Stimulated activated effector memory CD8-positive, alpha-beta T cell treated with anti-CD3 and anti-CD28 coated beads, Interleukin-12 subunit alpha, Interleukin-12 subunit beta, amount 100 ng/mL, for 72 hours (primary cell): Measurements from ENCODE around the gene GIMAP7.
"Not testable (repeated sequence)": the region's sequence is repeated elsewhere in the genome, so short reads cannot be mapped to it uniquely, and the experiment has no call there.

Experiments
- ATAC-seq: fragments of 150-1000 bp; cut with Tn5 transposase; 2 replicates; pipeline ENCODE4 v1.10.0; 2021
- DNase-seq, 2 donors: peaks; one replicate each; pipeline ENCODE4 v3.0.0; 2021 to 2022; ENCODE audit warnings: low spot score in 2 of 2
- H3K27ac Mint-ChIP-seq: one replicate; pipeline ENCODE4 v1.8.0; 2022; ENCODE audit warnings: mild to moderate bottlenecking, mixed read lengths
- H3K36me3 Mint-ChIP-seq: one replicate; pipeline ENCODE4 v1.8.0; 2022; ENCODE audit warnings: mild to moderate bottlenecking, mixed read lengths
- H3K4me1 Mint-ChIP-seq: one replicate; pipeline ENCODE4 v1.8.0; 2022; ENCODE audit warnings: mixed read lengths
- H3K4me3 Mint-ChIP-seq: one replicate; pipeline ENCODE4 v1.8.0; 2022; ENCODE audit warnings: mild to moderate bottlenecking, mixed read lengths
- H3K9me3 Mint-ChIP-seq: one replicate; pipeline ENCODE4 v1.8.0; 2022; ENCODE audit warnings: mixed read lengths

The GIMAP7 gene

GRCh38 chr7:150489782-150490181 lies 24.9 kb upstream of the GIMAP7 start:
- H3K4me3 Mint-ChIP-seq, result no peak overlapping the region
- H3K4me1 Mint-ChIP-seq, result no peaks in the 10 kb centered on the region
- no peak overlapping the region for H3K27ac Mint-ChIP-seq
- no peaks in the 10 kb centered on the region for H3K9me3 Mint-ChIP-seq
- ATAC-seq (no peak), DNase-seq (no peak)
- no peaks in the 10 kb centered on the region for H3K36me3 Mint-ChIP-seq

- not testable (repeated sequence) for ATAC-seq, H3K4me1 Mint-ChIP-seq, H3K9me3 Mint-ChIP-seq
Observed at GRCh38 chr7:150493442-150493841, 21.2 kb upstream of the GIMAP7 start.

DNA sequence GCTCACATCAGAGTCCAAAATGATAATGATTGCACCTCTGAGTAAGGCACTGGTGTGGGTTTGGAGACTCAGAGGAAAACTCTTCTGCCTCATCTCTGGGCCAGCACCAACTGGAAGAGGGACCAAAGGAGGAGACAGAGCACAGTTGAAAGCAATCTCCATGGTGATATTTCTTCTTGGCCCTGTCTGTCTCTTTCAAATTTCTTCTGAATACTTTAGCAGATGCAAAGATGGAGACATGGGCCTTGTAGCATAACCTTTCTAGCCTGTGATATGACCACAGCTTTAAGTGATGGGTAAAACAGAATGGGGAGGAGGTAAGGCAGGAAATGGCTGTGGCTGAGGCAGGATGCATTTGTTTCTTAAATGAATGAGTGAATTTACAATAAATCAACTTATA lies 12.2 kb upstream of the GIMAP7 start:
- H3K4me1 Mint-ChIP-seq, result peaks cover 49% of the 10 kb centered on the region
- peak overlapping the region; percentile 26 for H3K4me3 Mint-ChIP-seq
- no peaks in the 10 kb centered on the region for H3K36me3 Mint-ChIP-seq
- peak overlapping the region; percentile 82 for H3K27ac Mint-ChIP-seq
- peaks cover 5% of the 10 kb centered on the region for H3K9me3 Mint-ChIP-seq
- DNase-seq, result peak in 1 of 2 donors; percentile 57
- ATAC-seq, result peak; percentile 86

More at GRCh38 chr7:150493442-150493841, 21.2 kb upstream of the GIMAP7 start:
- not testable (repeated sequence) for H3K36me3 Mint-ChIP-seq, H3K27ac Mint-ChIP-seq, DNase-seq, H3K4me3 Mint-ChIP-seq

DNA sequence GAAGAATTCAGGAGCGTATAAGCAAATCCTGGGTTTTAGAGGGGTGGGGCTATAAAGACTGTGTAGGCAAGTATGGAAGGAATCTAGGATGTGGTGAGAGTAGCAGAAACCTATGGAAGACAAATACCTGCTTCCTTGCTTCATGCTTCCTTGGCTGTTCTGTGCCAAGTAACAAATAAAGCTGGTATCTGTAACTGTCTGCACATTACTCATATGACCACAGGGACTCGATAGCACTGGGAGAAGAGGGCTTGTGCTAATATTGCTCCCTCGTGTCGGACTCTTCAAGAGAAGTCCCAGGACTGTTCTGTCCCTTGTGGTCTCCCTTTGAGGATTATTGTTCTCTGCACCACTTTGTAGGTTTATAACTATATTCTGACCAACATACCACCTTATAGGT lies 11.5 kb upstream of the GIMAP7 start:
- no peaks in the 10 kb centered on the region for H3K36me3 Mint-ChIP-seq
- H3K9me3 Mint-ChIP-seq, result peaks cover 5% of the 10 kb centered on the region
- peak overlapping the region; percentile 26 for H3K4me3 Mint-ChIP-seq
- ATAC-seq (no peak), DNase-seq (no peak)
- peaks cover 55% of the 10 kb centered on the region for H3K4me1 Mint-ChIP-seq
- peak overlapping the region; percentile 82 for H3K27ac Mint-ChIP-seq

DNA sequence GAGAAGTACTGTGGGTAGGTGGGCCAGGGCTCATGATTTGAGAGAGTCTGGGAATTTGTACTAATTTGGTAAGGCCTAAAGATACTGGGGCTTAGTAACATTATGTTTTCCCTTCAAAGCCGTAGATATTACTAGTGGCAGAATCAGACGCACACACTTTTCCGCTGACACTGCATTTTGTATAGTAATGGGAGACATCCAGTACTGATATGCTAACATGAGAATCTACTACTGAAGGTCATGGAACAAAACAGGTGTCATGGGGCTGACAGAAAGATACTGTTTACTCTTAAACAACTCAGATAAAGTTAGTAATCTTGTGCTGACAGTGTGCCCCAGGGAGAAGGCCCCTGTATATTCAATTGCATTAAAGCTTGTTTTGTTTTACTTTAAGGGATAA lies 11.1 kb upstream of the GIMAP7 start:
- no peaks in the 10 kb centered on the region for H3K36me3 Mint-ChIP-seq

DNA sequence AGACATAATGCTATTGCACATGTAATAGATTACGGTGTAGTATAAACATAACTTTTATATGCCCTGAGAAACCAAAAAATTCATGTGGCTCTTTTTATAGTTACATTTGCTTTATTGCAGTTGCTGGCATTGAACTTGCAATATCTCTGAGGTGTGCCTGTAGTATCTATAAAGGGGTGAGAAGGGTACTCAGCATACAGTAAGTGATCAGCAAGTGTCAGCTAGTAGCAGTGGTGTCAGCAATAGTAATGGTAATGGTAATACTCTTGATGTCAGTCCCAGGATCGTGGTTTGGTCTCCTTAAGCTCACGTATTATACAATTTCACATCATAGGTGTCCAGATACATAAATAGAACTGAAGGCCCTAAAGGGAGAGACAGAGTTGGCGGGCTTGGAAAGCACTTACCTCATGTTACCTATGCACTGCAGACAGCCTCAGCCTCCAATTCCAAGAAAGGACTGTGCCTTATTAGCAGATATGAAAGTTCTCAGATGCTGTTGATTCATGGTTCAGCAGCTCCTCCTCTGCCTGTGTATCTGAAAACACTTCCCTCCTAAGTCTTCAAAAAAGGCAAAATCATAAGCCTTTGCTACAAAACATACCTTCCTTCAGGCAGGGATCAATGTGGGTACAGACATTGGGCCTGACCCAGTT lies 6.6 kb upstream of the GIMAP7 start:
- DNase-seq, result no peak
- Mint-ChIP-seq H3K36me3 (no peaks in the 10 kb centered on the region), H3K9me3 (peaks cover 3% of the 10 kb centered on the region), H3K4me3 (peak overlapping the region; percentile 32), H3K27ac (peak overlapping the region; percentile 79), H3K4me1 (peaks cover 80% of the 10 kb centered on the region)
- ATAC-seq, result peak; percentile 59

More for the DNA sequence above, 11.1 kb upstream of the GIMAP7 start:
- Mint-ChIP-seq H3K4me1 (peaks cover 59% of the 10 kb centered on the region), H3K9me3 (peaks cover 5% of the 10 kb centered on the region), H3K27ac (peak overlapping the region; percentile 82), H3K4me3 (peak overlapping the region; percentile 26)
- DNase-seq (no peak), ATAC-seq (peak; percentile 58)

GRCh38 chr7:150511048-150511447 lies 3.6 kb upstream of the GIMAP7 start:
- no peak for DNase-seq
- H3K27ac Mint-ChIP-seq, result peak overlapping the region; percentile 75

GRCh38 chr7:150513758-150514157 lies 914 bp upstream of the GIMAP7 start:
- peak overlapping the region; percentile 97 for H3K27ac Mint-ChIP-seq
- peaks cover 60% of the 10 kb centered on the region for H3K4me1 Mint-ChIP-seq
- H3K4me3 Mint-ChIP-seq, result peak overlapping the region; percentile 87
- H3K36me3 Mint-ChIP-seq, result peaks cover 5% of the 10 kb centered on the region
- H3K9me3 Mint-ChIP-seq, result peaks cover 3% of the 10 kb centered on the region
- no peak for DNase-seq
- no peak for ATAC-seq

More at GRCh38 chr7:150511048-150511447, 3.6 kb upstream of the GIMAP7 start:
- Mint-ChIP-seq H3K9me3 (peaks cover 3% of the 10 kb centered on the region), H3K4me1 (peaks cover 74% of the 10 kb centered on the region), H3K36me3 (no peaks in the 10 kb centered on the region), H3K4me3 (peak overlapping the region; percentile 25)
- ATAC-seq, result no peak

- ATAC-seq (peak; percentile 49), DNase-seq (peak in 1 of 2 donors; percentile 62)
- Mint-ChIP-seq H3K9me3 (peaks cover 3% of the 10 kb centered on the region), H3K36me3 (peaks cover 15% of the 10 kb centered on the region), H3K27ac (peak overlapping the region; percentile 97), H3K4me1 (peaks cover 60% of the 10 kb centered on the region), H3K4me3 (peak overlapping the region; percentile 87)
Observed at GRCh38 chr7:150515248-150516147, 826 bp downstream of the GIMAP7 start.

DNA sequence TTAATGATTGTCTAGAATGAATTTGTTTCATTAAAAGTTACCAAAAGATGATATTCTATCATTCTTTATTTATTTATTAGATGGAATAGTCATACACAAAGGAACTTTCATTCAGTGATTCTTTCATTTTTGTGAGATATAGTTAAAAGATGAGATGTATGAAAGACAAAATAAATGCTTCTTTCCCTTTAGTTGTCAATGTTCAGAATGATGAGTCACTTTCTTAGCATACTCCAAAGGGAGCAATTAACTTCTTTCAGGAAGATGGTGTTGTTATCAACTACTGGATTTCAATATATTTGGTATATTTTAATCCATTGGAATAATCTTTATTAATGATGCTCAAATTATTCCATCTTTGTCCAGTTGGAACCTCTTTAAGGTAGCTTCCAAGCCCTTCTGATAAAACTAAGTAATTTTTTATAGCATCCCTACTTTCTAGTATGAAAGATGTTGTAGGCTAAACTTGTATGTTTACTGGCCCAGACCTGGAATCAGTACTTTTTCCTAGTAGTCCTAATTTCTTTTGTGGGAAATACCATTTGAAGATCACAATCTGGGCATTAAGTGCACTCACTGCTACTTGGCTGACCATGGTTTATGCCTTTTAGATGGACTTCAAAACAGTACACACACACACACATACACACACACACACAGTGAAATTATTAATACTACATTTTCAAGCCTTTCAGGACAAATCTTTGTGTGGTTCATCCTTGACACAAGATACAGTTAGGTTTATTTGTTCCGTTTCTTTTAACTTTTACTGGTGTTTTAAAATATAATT lies 2.5 kb downstream of the GIMAP7 start:
- H3K4me3 Mint-ChIP-seq, result peak overlapping the region; percentile 87
- no peak for DNase-seq
- H3K9me3 Mint-ChIP-seq, result no peaks in the 10 kb centered on the region
- H3K36me3 Mint-ChIP-seq, result peaks cover 32% of the 10 kb centered on the region
- peak overlapping the region; percentile 97 for H3K27ac Mint-ChIP-seq
- no peak for ATAC-seq
- H3K4me1 Mint-ChIP-seq, result peaks cover 57% of the 10 kb centered on the region

GRCh38 chr7:150519310-150519709 lies 4.6 kb downstream of the GIMAP7 start:
- H3K4me1 Mint-ChIP-seq, result peaks cover 40% of the 10 kb centered on the region
- no peak for ATAC-seq
- peak overlapping the region; percentile 87 for H3K4me3 Mint-ChIP-seq
- H3K9me3 Mint-ChIP-seq, result no peaks in the 10 kb centered on the region
- peak overlapping the region; percentile 97 for H3K27ac Mint-ChIP-seq
- peaks cover 41% of the 10 kb centered on the region for H3K36me3 Mint-ChIP-seq
- DNase-seq, result no peak

DNA sequence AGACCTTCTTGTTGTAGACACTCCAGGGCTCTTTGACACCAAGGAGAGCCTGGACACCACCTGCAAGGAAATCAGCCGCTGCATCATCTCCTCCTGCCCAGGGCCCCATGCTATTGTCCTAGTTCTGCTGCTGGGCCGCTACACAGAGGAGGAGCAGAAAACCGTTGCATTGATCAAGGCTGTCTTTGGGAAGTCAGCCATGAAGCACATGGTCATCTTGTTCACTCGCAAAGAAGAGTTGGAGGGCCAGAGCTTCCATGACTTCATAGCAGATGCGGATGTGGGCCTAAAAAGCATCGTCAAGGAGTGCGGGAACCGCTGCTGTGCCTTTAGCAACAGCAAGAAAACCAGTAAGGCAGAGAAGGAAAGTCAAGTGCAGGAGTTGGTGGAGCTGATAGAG lies 5.5 kb downstream of the GIMAP7 start:
- peaks cover 39% of the 10 kb centered on the region for H3K4me1 Mint-ChIP-seq

DNA sequence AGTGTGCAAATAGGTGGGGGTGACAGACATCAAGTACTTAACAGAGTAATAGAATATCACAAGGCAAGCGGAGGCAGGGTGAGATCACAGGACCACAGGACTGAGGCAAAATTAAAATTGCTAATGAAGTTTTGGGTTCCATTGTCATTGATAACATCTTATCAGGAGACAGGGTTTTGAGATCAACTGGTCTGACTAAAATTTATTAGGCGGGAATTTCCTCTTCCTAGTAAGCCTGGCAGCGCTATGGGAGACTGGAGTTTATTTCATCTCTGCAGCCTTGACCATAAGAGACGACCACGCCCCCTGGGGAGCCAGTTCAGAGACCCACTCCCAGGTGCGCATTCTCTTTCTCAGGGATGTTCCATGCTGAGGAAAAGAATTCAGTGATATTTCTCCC lies 8.3 kb downstream of the GIMAP7 start:
- peak overlapping the region; percentile 87 for H3K4me3 Mint-ChIP-seq
- peaks cover 38% of the 10 kb centered on the region for H3K36me3 Mint-ChIP-seq
- not testable (repeated sequence) for H3K9me3 Mint-ChIP-seq, DNase-seq, ATAC-seq
- H3K27ac Mint-ChIP-seq, result peak overlapping the region; percentile 56
- H3K4me1 Mint-ChIP-seq, result peaks cover 45% of the 10 kb centered on the region

More for the DNA sequence above, 5.5 kb downstream of the GIMAP7 start:
- H3K4me3 Mint-ChIP-seq, result peak overlapping the region; percentile 87
- no peaks in the 10 kb centered on the region for H3K9me3 Mint-ChIP-seq
- DNase-seq (peak in 1 of 2 donors; percentile 71), ATAC-seq (peak; percentile 61)
- peaks cover 41% of the 10 kb centered on the region for H3K36me3 Mint-ChIP-seq
- peak overlapping the region; percentile 97 for H3K27ac Mint-ChIP-seq

DNA sequence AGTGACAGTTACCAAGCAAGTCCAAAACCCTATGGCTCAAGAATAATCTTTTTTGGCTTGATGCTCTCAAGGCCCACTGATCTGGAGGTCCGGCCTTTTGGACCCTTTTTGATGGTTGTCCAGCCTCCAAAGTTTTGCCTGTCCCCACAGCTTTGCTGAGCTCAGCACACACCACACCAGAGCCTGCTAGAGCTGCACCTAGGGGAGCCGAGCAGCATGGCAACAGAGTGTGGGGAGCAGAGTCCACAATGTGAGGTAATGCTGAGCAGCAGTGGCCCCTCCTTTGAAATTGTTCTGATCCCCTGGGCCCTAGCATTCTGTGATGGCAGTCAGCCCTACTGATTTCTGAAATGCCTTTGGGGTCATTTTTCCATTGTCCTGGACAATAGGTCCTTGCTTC lies 9.3 kb downstream of the GIMAP7 start:
- peaks cover 35% of the 10 kb centered on the region for H3K36me3 Mint-ChIP-seq
- no peak for DNase-seq
- no peak overlapping the region for H3K27ac Mint-ChIP-seq
- H3K4me1 Mint-ChIP-seq, result peaks cover 36% of the 10 kb centered on the region
- peaks cover 13% of the 10 kb centered on the region for H3K9me3 Mint-ChIP-seq
- ATAC-seq, result peak; percentile 74
- H3K4me3 Mint-ChIP-seq, result no peak overlapping the region

GRCh38 chr7:150531704-150532103 lies 17.0 kb downstream of the GIMAP7 start:
- peaks cover 39% of the 10 kb centered on the region for H3K9me3 Mint-ChIP-seq
- peaks cover 13% of the 10 kb centered on the region for H3K4me1 Mint-ChIP-seq
- ATAC-seq (no peak), DNase-seq (no peak)
- no peak overlapping the region for H3K4me3 Mint-ChIP-seq
- no peaks in the 10 kb centered on the region for H3K36me3 Mint-ChIP-seq
- H3K27ac Mint-ChIP-seq, result no peak overlapping the region
